AG09319 (cell line): Measurements from ENCODE around the gene RPS6KA2.
A peak's percentile ranks its signal among the peaks of the same experiment; 100 is the strongest.

Experiments used
- DNase-seq: peaks from one replicate; pipeline ENCODE4 v3.0.0-alpha.2; 2010; ENCODE audit warnings: low read depth; ENCODE audit errors: extremely low read depth
- TF ChIP-seq, protein P1 (sequence below): IDR thresholded peaks from 2 replicates; pipeline ENCODE4 v1.5.1; 2011; ENCODE audit warnings: low read depth, mild to moderate bottlenecking, inconsistent platforms, low read length, moderate library complexity

The RPS6KA2 gene

GRCh38 chr6:166660157-166660688 lies 33.2 kb upstream of the RPS6KA2 start:
- TF ChIP-seq, protein P1, sequence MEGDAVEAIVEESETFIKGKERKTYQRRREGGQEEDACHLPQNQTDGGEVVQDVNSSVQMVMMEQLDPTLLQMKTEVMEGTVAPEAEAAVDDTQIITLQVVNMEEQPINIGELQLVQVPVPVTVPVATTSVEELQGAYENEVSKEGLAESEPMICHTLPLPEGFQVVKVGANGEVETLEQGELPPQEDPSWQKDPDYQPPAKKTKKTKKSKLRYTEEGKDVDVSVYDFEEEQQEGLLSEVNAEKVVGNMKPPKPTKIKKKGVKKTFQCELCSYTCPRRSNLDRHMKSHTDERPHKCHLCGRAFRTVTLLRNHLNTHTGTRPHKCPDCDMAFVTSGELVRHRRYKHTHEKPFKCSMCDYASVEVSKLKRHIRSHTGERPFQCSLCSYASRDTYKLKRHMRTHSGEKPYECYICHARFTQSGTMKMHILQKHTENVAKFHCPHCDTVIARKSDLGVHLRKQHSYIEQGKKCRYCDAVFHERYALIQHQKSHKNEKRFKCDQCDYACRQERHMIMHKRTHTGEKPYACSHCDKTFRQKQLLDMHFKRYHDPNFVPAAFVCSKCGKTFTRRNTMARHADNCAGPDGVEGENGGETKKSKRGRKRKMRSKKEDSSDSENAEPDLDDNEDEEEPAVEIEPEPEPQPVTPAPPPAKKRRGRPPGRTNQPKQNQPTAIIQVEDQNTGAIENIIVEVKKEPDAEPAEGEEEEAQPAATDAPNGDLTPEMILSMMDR = no peak
- DNase-seq = no peak

GRCh38 chr6:166659581-166659980 lies 32.5 kb upstream of the RPS6KA2 start:
- TF ChIP-seq, protein P1 = no peak
- DNase-seq = no peak

GRCh38 chr6:166658792-166659150 lies 31.7 kb upstream of the RPS6KA2 start:
- no peak for DNase-seq
- TF ChIP-seq, protein P1 = no peak

GRCh38 chr6:166658115-166658791 lies 31.2 kb upstream of the RPS6KA2 start:
- no peak for DNase-seq
- TF ChIP-seq, protein P1 = no peak

DNA sequence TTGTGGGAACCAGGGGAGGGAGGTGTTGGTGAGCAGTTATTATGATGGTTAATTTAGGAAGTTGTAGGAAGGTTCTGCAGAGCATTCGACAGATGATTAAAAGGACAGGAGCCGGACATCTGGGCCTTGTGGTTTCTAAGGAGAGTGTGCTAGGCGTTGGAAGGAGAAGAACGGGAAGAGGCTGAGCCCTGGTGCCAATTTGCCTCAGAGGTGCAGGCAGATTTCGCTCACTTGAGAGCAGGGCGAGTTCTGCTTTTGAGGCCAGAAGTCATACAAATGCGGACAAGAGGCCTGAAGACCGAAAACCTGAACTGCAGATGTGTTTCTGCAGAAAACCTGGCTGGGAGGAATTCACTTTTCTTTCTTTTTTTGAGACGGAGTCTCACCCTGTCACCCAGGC lies 30.5 kb upstream of the RPS6KA2 start:
- TF ChIP-seq, protein P1 = no peak
- no peak for DNase-seq

- peak; percentile 5 for DNase-seq
- TF ChIP-seq, protein P1 = no peak
These were observed 29.4 kb upstream of the RPS6KA2 start for GRCh38 chr6:166656230-166657151.
